Stromal cell of bone marrow (primary cell): Measurements from ENCODE around the gene SYNGR1.
"Not testable (repeated sequence)": the region's sequence is repeated elsewhere in the genome, so short reads cannot be mapped to it uniquely, and the experiment has no call there.

Experiments
- DNase-seq: peaks from one replicate; pipeline ENCODE4 v3.0.0-alpha.2; 2012; ENCODE audit warnings: low read depth

SYNGR1 gene

GRCh38 chr22:39409516-39410029, 59.8 kb downstream of the SYNGR1 start:
- DNase-seq, result no peak

DNA sequence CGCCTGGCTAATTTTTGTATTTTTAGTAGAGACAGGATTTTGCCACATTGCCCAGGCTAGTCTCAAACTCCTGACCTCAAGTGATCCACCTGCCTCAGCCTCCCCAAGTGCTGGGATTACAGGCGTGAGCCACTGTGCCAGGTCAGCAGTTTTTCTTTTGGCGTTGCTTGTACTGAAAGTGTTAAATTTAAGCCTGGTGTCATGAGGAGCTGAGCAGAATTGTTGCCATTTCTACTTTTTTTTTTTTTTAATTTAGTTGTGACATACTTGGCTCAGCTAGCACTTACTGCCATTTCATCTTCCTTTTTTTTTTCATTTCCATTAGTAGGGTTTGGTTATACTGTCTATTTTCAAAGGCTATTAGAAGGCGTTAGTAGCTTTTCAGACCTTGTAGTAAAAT, 60.5 kb downstream of the SYNGR1 start:
- DNase-seq, result no peak

GRCh38 chr22:39411828-39412365, 62.1 kb downstream of the SYNGR1 start:
- not testable (repeated sequence) for DNase-seq

- DNase-seq, result not testable (repeated sequence)
Measured at GRCh38 chr22:39413204-39413603, 63.4 kb downstream of the SYNGR1 start.

DNA sequence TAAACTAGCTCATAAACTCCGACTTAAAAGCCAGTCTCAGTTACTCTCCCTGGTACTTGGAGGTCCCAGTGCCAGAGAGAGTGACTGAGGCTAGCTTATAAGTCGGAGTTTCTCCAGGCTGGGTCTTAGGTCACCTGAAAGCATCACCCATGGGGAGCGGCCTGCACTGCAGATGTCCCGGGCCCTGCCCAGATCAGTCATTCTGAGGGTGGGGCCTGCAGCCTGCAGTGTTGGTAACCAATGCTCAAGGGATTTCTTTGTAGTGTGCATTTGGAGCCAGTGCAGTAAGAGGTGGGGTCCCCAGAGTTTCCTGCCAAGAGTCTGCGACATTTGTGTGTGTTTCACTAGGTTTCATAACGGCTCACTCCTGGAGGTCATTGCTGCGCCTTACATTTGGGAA, 64.6 kb downstream of the SYNGR1 start:
- no peak for DNase-seq

- no peak for DNase-seq
Measured at GRCh38 chr22:39414886-39415285, 65.1 kb downstream of the SYNGR1 start.

- DNase-seq, result no peak
Measured at GRCh38 chr22:39415506-39415905, 65.7 kb downstream of the SYNGR1 start.

GRCh38 chr22:39416319-39416718, 66.5 kb downstream of the SYNGR1 start:
- DNase-seq, result no peak

GRCh38 chr22:39417641-39418040, 67.8 kb downstream of the SYNGR1 start:
- DNase-seq, result no peak

GRCh38 chr22:39418696-39419095, 68.9 kb downstream of the SYNGR1 start:
- no peak for DNase-seq

DNA sequence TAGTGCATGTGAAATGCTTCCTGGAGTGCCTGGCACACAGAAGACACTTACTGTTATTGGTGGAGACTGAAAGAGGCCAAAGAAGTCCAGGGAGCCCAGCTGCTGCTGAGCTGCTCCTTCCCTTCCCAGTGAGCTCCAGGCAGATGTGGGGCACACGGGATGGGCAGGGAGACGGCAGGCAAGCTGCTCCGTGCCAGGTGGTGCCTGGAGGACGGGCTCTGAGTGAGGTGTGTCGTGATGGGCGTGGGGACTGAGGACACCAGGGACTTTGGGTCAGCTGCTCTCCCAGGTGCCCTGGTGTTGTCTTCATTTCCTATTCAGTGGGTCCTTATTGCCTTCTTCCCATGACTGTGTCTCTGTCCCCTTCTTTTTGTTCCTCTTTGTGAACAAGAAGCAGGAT, 69.3 kb downstream of the SYNGR1 start:
- no peak for DNase-seq

DNA sequence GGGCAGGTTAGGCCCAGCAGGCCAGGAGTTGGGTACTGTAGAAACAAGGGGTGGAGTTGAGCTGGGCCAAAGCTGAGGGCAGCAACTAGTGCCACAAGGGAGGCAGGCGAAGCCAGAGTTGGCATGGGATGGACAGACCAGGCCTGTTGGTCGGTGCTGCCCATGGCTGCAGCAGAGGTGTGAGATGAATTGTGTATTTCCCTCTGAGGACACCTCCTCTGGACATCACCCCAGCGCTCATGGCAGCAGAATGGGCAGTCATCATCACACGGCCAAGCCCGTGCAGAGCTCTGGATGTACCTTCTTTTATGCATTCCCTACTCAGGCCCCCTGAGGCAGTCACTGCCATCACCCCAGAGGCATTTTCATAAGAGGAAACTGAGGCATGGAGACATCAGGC, 70.1 kb downstream of the SYNGR1 start:
- DNase-seq, result no peak

GRCh38 chr22:39421691-39422090, 71.9 kb downstream of the SYNGR1 start:
- no peak for DNase-seq

GRCh38 chr22:39422101-39422500, 72.3 kb downstream of the SYNGR1 start:
- no peak for DNase-seq

DNA sequence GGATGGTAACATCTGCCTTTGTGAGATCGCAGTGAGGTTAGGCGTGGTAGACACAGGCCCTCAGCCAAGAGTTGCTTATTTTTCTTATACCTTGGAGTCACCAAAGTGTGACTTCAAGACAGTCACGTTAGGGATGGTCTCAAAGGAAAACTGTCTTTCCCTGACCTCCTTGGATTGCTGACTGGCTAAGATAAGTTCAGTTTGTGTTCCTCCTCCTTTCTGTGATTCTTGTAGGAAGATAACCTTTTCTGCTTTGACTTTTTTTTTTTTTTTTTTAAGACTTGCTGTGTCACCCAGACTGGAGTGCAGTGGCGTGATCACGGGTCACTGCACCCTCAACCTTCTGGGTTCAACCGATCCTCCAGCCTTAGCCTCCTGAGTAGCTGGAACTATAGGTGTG, 72.9 kb downstream of the SYNGR1 start:
- DNase-seq, result no peak

DNA sequence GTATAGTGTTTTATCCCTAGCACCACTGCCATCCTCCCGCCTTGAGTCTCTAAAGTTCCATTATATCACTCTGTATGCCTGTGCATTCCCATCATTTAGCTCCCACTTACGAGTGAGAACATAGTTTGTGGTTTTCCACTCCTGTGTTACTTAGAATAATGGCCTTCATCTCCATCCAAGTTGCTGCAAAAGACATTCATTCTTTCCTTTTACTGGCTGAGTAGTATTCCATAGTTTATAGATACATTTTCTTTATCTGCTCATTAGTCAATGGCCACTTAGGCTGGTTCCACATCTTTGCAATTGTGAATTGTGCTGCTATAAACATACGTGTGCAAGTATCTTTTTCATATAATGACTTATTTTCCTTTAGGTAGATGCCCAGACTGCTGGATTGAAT, 74.2 kb downstream of the SYNGR1 start:
- no peak for DNase-seq

DNA sequence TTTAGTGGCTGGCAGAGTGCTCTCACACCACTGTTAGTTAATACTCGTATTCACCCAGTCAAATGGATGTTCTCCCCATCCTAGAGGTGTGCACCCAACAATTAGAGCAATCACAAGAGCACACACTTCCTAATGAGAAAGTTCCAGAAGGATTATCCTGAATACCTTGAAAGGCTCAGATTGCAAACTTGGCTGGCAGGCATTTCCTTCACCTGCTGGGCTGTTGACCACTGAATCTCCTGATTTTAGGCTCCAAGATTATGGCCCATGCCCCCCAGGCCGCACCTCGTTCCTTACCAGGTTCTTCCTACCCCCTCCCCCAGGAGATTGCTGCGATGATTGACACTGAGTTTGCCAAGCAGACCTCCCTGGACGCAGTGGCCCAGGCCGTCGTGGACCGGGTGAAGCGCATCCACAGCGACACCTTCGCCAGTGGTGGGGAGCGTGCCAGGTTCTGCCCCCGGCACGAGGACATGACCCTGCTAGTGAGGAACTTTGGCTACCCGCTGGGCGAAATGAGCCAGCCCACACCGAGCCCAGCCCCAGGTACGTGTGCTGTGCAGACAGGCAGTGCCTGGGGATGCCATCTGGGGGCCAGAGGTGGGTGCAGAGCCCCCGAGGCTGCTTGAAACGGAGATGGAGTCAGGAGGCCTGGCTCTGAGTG, 76.7 kb downstream of the SYNGR1 start:
- DNase-seq, result no peak

DNA sequence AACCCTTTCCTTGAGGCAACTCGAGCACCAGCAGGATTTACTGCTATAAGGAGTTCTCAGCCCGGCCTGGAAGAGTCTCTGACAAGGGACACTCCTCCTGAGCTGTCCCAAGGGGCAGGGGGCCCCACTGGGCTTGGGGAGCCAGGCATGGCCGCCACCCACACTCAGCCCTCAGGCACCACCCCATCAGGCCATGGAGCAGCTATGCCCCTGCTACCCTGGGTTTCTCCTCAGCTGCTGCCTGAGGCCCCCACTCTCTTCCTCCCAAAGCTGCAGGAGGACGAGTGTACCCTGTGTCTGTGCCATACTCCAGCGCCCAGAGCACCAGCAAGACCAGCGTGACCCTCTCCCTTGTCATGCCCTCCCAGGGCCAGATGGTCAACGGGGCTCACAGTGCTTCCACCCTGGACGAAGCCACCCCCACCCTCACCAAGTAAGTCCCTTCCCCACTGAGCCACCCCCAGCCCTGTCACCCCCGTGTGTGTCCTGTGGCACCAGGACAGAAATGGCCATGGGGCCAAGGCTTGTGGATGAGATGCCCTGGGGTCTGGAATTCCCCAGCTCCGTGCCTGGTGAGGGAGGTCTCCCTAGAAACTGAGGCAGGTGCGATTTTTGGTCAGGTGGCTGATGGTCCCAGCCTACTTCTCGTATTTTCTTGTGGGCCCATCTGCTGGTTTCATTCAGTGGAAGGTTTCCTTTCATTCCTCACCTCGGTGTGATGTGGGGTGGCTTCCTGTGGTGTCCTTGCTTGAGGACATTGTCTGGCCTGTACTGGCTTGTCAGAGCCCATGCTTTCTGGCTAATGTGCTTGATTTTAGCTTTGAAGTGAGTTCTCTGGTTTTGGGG, 78.2 kb downstream of the SYNGR1 start:
- DNase-seq, result no peak

- no peak for DNase-seq
Measured at GRCh38 chr22:39428597-39429071, 78.8 kb downstream of the SYNGR1 start.

DNA sequence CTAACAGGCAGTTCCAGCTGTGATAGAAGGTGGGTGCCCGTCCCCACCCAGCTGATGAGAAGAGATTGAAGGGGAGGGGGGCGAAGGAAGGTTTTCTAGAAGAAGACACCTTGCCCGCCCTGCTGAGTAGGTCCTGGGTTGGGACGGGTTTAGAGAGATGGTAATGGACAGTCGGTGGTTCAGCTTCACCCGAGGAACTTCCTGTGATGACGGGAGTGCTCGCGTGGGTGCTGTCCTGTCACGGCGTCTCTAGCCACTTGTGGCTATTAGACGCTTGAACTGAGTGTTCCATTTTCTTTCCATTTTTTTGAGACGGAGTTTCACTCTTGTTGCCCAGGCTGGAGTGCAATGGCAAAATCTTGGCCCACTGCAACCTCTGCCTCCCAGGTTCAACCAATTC, 79.4 kb downstream of the SYNGR1 start:
- DNase-seq, result no peak

DNA sequence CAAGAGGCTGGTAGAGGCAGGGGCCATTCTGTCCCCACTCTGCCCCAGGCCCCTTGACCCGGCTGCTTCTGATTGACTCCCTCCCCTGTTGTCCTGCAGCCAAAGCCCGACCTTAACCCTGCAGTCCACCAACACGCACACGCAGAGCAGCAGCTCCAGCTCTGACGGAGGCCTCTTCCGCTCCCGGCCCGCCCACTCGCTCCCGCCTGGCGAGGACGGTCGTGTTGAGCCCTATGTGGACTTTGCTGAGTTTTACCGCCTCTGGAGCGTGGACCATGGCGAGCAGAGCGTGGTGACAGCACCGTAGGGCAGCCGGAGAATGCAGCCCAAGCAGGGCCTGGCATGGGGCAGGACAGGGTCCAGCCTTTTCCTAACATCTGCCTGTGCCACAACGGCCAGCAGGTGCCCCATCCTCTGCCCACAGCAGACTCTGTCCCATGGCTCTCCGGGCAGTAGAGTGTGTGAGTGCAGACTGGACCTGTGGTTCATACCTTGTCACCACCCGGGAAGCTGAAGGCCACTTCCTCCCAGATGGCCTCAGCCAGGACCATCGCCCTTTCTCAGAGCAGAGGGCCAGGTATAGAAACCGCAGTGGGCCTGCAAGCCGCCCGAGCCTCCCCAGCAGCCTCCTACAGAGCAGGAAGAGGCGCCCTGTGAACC, 80.3 kb downstream of the SYNGR1 start:
- DNase-seq, result no peak

DNA sequence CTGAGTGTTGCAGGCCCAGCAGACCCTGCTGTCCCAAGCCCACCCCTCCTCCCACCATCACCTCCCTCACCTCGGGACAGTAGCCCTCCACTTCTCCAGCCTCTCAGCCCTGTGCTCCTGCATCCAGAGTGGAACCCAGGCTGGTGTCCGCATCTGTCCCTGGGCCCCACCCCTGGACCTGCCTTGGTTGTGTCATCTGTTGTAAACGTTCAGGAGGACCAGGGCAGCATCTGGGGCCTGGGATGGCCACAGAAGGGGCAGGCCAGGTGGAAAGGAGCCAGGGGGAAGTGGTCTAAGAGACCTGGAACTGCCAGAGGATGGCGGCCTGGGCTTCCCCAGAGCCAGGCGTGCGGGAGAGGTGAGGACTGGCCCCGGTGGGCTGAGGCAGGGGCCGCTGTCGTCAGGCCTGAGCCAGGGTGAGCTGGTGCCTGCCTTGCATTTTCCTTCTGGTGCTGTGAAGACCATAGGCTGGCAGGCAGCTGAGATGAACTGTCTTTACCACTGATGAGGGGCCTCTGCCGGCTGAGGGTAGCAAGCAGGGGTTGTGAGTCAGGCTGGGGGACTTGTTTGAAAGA, 80.9 kb downstream of the SYNGR1 start:
- DNase-seq, result no peak
